Ovary (tissue), 3 donors: ENCODE data around the gene NPL.

ENCODE experiments used
- EP300 ChIP-seq: sonication (generic); formaldehyde crosslinking; IDR thresholded peaks from one replicate; pipeline ENCODE4 v1.6.1; 2017; ENCODE audit warnings: antibody characterized with exemption
- POLR2A ChIP-seq: fragments of 450-650 bp; IDR thresholded peaks from one replicate; pipeline ENCODE4 v1.6.1; 2017; ENCODE audit warnings: antibody characterized with exemption, mild to moderate bottlenecking, moderate library complexity
- TF ChIP-seq, protein P1 (sequence below), 3 donors: fragments of 450-650 bp in 2 of 3; fragments of 200-600 bp in 1 of 3; IDR thresholded peaks; one replicate each; pipeline versions ENCODE4 v1.5.1 to v1.8.0; 2016 to 2022; ENCODE audit warnings: antibody characterized with exemption in 3 of 3, mild to moderate bottlenecking in 1 of 3
- donor health status: DM: no; HTN: no; CAD: no.

DNA sequence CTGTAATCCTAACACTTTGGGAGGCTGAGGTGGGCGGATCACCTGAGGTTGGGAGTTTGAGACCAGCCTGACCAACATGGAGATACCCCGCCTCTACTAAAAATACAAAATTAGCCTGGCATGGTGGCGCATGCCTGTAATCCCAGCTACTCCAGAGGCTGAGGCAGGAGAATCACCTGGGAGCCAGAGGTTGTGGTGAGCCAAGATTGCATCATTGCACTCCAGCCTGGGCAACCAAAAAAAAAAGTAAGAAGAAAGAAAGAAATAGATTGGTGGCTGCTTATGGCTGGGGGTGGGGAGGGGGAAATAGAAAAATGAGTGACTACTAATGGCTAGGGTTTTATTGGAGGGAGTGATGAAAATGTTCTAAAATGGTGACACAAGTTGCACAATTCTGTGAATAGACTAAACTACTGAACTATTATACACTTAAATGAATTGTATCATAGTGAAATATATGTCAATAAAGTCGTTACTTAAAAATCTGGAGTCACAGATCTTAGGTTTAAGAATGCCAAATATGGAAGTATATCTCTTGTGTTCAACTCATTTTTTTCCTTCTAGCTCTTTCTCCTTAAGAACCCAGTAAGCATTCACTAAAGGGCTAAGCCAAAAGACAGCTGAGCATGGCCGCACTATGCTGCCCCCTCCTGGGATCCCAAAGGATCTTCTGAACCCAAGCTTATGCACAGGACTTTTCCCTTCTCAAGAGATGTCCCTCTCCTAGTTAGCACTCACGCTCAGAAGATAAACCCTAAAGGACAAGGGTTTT, 3.2 kb upstream of the NPL start:
- TF ChIP-seq, protein P1, sequence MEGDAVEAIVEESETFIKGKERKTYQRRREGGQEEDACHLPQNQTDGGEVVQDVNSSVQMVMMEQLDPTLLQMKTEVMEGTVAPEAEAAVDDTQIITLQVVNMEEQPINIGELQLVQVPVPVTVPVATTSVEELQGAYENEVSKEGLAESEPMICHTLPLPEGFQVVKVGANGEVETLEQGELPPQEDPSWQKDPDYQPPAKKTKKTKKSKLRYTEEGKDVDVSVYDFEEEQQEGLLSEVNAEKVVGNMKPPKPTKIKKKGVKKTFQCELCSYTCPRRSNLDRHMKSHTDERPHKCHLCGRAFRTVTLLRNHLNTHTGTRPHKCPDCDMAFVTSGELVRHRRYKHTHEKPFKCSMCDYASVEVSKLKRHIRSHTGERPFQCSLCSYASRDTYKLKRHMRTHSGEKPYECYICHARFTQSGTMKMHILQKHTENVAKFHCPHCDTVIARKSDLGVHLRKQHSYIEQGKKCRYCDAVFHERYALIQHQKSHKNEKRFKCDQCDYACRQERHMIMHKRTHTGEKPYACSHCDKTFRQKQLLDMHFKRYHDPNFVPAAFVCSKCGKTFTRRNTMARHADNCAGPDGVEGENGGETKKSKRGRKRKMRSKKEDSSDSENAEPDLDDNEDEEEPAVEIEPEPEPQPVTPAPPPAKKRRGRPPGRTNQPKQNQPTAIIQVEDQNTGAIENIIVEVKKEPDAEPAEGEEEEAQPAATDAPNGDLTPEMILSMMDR (IDR thresholded peaks at IDR 0.05): peak in 2 of 3 donors; percentile 26 to 39
- TF ChIP-seq POLR2A: no peak
- no peak for TF ChIP-seq EP300
